Activated gamma-delta T cell (primary cell): ENCODE measurements around the gene AHSA1.

Experiments used
- DNase-seq: peaks from one replicate; lab custom pipeline; 2025; lab: John Stamatoyannopoulos, UW

Gene AHSA1

DNA sequence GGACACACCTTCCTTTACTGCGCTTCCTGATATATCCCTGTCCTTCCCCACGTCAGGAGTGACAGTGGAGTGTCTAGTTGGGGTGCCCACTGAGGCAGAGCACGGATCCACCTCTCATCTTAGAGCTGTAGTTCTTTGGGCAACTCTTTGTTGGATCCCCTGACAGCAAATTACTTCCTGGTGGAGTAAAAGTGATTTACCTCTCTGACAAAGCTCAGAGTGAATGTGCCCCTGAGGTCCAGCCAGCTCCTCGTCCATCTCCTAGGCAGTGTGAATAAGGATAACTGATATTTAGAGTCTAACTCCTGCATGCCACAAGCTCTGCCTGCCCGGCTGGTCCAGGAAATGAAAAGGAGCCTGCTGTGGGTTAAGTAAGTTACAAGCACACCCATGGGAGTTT is 16.0 kb downstream of the AHSA1 start:
- no peak for DNase-seq

DNA sequence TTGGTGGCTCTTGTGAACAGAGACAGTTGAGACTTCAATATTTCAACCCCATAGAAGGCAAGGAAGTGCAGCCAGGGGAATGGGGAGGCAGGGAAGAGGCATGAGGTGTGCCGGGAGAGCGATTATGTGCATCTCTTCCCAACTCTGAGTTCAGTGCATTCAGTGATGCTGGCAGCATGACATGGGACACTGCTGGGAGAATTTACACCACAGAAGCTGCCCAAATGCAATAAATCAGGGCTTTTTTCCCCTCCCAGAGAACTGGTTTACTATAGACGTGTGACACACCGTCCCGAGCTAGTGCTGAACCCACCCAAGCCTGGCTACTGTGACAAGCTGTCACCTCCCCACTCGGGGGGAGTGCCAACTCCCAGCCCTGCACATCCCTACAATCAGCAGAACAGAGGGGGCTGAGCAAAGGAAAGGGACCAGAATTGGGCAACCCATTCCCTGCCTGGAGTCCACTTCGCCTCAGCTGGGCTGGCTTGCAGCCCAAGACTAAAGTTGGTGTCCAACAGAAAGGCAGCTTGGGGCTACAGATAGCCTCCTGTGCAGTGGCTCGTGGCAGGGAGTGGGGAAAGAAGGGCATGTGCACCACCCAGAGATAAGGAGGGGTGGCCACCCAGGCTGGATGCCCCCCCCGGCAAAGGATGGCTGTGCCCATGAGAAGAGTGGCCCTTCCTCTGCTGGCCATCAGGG is 16.7 kb downstream of the AHSA1 start:
- DNase-seq: no peak

DNA sequence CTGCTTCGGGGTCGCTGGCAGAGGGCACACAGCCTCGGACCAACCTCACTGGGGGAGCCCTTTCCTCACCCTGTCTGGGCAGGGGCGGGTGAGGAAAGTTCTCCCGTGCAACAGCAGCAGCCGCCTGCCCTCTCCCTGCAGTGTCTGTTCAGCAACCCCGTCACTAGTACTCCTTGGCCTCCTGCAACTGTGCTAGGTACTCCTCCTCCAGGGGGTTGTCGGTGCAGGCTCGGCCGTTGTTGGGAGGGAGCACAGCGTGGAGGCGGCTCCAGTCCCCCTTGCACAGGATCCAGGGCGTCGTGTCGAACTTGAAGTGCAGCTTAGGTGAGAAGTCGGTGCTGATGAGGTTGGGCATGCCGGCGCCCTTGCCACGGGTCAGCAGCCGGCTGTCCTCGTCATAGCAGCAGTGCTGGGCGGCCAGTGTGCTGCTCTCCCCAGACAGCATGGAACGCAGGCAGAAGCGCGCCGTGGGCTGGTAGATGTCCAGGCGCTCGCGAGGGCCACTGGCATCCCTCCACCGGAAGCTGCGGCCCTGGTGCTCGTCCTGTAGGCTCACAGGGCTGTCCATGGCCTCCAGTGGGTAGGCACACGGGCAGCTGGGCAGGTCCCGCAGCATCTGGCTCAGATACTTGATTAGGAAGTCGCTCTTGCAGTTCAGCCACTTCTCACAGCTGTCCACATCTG is 17.7 kb downstream of the AHSA1 start:
- no peak for DNase-seq

DNA sequence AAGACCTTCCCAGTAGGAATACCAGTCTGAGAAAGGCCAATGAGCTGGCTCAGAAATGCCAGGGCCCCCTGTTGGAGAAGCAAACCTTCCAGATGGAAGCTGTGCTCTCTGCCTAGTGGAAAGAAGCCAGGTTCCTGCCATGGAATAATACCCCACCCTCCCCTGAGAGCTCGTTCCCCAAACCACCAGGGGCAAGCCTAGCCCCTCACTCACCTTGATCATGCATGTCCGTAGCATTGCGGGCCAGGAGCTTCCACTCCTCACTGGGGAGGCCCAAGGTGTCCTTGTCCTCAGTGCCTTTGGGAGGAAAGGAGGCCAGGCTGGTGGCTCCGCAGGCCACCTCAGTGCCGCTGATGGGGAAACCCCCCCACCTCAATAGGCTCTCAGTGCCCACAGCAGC is 20.1 kb downstream of the AHSA1 start:
- no peak for DNase-seq

DNA sequence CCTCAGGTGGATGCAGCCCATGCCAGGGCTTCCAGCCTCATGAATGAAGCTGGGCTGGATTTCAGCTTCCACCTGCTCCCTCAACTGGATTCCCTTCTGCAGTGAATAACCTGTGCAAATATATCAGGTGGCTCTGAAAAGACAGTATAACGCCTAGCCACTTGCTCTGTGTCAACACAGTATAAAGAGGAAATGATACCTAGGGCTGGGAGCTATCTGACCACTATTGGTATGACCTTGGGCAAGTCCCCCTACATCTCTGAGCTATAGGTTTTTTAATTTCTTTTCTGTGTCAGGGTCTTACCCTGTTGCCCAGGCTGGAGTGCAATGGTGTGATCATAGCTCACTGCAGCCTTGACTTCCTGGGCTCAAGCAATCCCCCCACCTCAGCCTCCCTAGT is 20.9 kb downstream of the AHSA1 start:
- DNase-seq: no peak

DNA sequence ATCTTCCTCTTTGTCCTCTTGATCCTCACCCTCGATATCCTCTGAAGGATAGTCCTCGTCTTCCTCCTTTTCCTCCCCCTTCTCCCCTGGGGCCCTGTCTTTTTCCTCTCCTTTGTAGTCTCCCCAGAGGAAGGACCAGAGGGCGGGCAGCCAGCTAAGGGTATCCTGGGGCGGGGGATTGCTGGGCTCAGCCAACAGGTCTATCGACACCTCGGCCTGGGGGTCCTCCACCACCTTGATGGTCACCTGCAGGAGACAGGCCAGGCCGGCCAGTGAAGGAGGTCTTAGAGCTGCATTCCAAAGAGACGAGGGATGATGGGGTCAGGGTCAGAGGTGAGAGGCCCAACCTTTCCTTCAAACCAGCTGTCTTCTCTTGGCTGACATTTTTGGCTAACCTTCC is 24.5 kb downstream of the AHSA1 start:
- DNase-seq: no peak

DNA sequence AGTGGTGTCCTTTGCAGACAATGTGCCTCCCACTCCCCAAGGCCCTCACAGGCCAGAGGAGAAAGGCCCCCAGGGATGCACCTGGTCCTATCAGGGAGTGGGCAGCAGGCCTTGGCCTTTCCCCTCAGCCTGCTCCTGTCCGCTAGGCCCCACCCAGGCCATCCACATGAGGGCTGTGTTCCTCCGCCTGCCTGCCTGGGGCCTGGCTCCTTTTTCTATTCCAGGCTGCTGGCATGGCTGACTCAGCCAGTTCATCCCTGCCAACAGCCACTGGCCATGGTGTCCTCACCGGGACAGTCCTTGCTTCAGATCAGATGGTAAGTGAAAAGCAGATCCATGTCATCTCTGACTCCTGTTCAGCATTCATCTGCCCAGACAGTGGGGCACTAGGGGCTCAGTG is 27.4 kb downstream of the AHSA1 start:
- DNase-seq: no peak

DNA sequence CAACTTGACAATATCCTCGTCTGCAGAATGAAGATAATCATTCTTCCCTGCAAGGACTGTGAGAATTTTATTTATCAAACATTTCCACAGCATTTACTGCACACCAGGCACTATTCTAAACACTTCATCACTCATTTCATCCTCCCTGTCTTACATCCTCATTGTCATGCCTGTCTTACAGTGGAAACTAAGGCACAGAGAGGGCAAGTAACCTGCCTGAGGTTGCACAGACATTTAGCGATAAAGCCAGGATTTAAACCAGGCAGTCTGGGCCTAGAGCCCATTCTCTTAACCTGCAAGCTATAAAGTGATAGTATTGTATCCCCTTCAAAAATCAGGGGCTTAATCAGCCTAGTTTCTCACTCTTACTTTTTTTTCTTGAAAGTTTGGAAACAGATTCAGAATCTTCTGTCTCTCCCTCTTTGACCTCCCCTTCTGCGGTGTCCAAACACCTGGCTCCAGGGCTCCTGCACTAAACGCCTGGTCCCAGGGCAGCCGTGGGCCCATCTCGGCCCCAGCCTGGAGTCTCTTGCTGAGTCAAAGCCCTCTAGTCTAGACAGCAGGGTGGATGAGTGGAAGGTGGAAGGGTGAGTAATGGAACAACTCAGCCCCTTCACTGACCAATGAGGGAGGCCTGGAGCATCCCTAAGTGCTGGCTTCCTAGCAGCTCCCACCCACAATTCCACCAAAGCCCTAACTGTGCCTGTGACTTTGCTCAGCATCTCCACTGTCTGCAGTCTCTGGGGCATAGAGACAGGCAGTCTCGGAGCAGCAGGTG is 28.2 kb downstream of the AHSA1 start:
- DNase-seq: no peak

DNA sequence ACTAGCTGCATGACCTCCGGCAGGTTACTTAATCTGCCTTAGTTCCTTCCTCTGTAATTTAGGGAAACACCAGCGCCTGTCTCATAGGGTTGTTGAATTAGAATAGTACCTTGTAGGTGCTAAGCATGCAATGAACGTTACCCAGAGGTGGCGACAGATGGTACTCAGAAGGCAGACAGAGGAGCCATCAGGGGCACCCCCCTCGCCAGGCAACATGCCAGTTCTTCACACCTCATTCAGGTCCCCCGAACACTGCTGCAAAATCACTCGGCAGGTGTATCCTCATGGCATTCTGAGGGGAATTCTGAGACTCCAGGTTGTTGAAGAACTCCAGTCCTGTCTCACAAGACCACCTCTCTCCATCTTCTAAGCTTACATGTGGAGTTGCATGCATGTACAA is 30.7 kb downstream of the AHSA1 start:
- no peak for DNase-seq

DNA sequence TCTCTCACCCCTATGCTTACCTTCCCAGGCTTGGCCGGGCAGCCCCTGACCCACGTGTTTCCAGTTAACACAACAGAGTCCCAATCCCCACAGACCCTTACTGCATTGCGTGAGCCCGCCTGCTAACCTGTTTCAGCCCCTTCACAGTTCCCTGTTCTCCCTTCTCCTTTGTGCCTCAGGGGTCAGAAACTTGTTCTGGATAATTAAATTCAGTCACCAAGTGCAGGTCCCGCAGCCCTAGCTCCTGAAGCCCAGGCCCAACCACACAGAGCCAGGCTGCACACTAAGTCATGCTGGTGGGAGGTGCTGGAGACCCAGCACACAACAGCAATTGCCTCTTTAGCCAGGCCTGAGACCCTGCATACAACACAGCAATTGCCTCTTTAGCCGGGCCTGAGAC is 31.1 kb downstream of the AHSA1 start:
- no peak for DNase-seq

DNA sequence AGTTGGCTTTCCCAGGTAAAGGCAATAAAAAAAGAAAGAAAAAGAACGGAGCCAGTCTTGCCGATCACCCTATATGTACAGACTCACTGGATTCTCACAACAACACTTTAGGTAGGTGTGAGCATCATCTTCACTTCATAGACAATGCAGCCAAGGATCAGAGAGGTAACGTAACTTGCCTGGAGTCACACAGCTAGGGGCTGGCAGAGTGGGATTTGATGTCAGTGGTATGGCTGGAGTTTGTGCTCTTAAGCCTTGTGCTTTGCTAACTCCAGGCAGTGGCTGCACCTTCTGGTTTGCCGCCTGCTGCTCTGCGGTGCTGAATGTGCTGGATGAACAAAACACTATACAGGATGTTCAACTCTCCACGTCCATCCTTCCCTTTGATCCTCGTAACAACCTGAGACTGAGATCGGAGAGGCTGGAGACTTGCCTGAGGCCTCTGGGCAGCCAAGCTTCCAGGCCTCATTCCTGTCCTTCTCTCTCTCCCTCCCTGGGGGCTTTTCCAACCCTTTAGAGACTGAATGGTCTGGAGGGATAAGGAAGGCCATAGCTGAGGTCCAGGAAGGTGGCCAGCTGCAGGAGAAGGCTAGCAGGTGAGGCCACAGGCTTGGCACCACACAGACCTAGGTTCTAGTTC is 32.6 kb downstream of the AHSA1 start:
- no peak for DNase-seq

DNA sequence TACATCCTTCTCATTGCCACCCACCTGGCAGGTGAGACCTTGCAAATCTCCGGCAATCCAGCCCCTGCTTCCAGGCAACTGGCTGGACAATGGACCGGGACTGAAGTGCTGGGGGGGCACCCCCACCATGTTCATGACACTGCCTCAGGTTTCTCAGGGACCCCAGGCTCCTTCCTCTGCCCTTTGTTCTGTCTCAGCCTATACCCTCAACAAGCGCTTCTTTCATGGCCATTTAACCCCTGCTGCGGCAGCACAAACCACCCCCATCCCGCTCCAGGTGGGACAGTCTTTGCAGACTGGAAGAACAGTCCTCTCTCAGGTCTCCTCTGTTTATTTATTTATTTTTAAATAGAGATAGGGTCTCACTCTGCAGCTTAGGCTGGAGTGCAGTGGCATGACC is 33.2 kb downstream of the AHSA1 start:
- DNase-seq: no peak

DNA sequence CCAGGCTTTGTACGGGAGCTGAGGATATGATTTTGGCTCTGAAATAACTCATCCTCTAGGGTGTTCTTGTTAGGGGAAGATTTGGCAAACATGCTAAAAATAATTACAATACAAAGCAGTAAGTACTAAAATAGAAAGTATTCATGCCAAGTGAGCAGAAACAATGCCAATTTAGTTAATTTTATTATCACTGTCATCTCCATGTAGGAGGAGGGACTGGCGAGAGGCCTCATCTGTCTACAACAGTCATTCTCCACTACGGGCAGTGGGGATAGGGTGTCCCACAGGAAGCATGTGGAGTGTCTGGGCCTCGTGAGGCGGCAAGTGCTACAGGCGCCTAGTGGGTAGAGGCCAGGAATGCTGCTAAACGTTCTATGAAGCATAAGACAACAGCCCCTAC is 37.4 kb downstream of the AHSA1 start:
- no peak for DNase-seq

DNA sequence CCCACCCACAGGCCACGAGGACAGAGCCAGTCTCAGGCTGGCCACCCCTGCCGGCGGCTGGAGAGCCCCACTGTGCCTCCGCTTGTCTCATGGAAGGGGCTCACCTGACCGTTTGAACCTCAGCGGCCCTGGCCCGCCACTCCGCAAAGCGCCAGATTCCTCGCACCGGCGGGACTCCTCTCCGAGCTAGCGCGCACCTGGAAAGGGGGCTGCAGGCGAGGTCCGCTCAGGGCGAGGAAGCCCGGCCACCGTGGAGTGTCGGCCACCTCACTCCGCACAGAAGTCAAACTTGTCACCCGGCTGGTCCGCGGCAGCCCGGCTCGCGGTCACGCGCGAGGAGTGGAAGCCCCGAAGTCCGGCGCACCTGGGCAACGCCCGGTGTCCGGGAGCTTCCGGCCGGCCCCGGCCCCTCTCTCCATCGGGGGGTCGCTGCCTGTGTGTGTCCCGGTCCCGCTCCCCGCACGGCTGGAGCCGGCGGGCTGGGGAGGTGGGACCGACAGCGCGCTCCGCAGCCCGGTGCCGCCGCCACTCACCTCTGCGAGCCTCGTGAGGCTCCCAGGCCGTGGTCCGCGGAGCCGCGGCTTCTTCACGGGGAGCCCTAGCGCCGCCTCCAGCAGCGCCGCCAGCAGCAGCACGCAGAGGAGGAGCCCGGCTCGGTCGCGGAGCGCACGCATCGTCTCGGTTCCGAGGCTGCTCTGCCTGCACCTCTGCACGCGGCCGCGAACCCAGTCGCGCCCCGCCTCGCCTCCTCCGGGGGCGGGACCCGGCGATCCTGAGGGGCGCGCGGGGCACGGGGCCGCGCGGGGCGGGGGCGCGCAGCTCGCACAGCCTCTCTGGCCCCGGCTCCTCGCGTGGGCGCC is 40.5 kb downstream of the AHSA1 start, which contains the start of gene ISM2:
ISM2 (minus strand) TSS at position 697 of the 860 bp plus-strand sequence; CDS start at position 674, 23 bp downstream.
- peak; percentile 28 for DNase-seq

DNA sequence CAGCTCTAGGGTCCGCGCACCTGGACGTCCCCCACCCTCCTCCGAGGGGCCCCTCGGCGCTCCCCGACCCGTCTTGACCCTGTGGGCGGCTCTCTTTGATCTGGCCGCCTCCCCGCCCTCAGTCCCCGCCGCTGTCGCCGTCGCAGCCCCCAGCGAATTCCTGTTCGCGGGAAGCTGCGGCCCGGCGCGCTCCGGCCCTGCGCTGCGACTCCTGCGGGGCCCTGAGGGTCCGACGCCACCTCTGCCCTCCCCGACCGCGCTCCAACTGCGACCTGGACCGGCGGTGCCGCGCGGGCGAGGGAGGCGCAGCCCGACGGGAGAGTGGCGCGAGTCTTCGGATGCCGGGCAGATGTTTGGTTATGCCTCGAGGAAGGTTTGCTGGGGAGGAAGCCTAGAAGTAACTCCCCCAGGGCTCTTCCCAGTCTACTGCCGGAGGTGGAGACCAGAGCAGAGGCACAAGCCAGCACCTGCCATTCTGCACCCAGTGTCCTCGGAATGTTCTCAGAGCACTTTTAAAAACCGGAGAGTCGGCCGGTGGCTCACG is 41.2 kb downstream of the AHSA1 start:
- DNase-seq: no peak

DNA sequence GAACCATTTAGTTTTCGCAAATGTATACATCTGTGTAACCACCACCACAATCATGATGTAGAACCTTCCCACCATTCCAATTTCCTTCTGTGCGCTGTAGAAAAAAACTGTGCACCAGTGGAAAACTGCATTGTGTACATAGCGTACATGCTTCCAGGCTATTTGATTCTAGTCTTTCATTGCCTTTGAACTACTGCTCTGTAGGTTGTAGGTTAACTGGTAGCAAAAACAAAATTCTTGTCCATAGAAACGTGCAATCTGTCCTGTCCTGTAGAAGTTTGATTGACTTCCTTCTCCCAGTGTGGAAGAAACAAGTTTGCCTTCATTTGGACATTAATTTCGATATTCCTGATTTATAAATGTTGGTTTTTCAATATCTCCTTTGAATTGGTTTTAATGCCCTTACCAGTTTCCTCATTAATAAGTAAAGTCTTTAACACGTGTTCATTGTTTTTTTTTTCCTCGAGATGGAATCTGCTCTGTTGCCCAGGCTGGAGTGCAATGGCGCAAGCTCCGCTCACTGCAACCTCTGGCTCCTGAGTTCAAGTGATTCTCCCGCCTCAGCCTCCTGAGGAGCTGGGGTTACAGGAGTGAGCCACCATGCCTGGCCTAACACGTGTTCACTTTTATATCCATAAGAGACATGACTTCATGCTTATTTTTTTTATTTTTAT is 44.4 kb downstream of the AHSA1 start:
- DNase-seq: no peak

DNA sequence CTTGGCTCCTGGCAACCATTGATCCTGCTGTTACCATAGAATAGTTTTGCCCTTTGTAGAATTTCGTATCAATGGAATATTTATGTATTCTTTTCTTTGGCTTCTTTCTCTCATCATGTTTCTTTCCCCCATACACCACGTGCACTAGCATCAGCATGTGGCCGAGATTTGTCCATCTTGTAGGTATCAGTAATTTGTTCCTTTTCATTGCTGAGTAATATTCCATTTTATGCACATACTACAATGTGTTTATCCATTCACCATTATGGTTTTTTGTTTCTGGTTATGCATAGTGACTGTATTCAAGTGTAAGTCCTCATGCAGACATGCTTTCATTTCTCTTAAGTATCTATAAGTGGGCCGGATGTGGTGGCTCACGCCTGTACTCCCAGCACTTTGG is 45.2 kb downstream of the AHSA1 start:
- DNase-seq: no peak

DNA sequence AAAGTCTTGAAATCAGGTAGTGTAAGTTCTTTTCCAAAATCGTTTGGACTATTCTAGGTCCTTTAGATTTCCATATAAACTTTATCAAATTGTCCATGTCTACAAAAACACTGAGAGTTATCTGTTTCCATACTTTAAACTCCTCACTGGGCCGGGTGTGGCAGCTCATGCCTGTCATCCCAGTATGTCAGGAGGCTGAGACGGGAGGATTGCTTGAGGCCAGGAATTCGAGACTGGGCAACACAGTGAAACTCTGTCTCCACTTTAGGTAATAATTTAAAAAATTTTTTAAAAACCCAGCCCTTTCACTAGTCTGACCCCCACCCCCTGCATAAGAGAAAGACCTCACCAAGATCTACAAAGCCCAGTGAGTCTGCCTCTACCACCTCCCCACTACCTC is 47.1 kb downstream of the AHSA1 start:
- no peak for DNase-seq

DNA sequence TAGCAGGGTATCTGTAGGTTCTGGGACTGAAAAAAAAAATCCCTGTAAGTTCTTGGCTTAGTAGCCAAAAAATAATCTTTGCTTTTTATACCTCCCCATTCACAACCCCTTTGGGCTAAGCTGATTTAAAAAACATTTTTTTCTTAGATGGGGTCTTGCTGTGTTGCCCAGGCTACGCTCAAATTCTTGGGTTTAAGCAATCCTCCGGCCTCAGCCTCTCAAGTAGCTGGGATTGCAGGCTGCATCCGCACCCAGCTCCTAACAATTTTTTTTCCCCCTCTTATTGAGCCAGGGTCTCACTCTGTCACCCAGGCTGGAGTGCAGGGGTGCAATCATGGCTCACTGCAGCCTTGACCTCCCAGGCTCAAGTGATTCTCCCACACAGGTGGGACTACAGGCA is 49.9 kb downstream of the AHSA1 start:
- no peak for DNase-seq

DNA sequence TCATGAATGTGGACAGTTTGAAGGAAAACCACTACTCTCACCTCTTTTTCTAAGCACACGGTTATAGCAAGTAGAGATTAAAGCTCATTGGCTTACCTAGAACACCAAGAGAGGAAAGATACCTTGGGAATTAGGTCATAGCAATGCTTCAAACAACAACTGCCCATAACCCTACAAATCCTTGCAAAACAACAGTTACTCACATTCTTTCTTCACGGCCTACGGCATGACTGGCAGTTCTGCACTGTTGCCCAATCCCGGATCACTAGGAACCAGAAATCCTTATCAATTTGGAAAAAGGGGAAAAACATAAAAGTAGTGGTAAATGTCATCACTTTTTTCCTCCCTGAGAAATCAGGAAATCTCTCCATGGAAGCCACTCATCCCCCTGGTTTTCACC is 50.4 kb downstream of the AHSA1 start:
- DNase-seq: no peak

DNA sequence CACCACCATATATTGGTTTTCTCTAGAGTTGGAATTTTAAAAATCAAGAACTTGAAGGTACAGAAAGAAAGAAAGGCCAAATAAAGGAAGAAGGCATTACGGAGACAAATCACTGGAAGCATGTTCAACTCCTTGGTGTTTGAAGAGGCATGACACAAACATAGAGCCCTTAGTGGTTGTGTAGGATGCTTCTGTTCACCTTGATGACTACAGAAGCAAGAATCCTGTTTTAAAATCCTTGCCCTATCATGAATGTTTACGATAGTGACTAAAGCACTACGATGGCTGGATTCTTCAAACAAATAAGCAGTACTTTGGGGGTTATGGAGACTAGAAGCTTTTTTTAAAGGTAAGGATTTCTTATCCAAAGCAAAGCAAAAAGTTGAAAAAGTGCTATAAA is 51.0 kb downstream of the AHSA1 start:
- no peak for DNase-seq
